T-helper 2 cell treated with Interferon-gamma antibody and Interleukin-4, amounts not matched to agents 5 μg/mL and 100 μg/mL, for 36 hours (primary cell): ENCODE results near the gene ARHGAP45.
A peak's percentile ranks its signal among the peaks of the same experiment; 100 is the strongest.

Source experiments
- DNase-seq: peaks from one replicate; pipeline ENCODE4 v3.0.0; 2021; ENCODE audit warnings: low spot score
- H3K27ac Mint-ChIP-seq: one replicate; pipeline ENCODE4 v1.8.0; 2021; ENCODE audit warnings: mild to moderate bottlenecking, mixed read lengths
- H3K27me3 Mint-ChIP-seq: one replicate; pipeline ENCODE4 v1.8.0; 2021; ENCODE audit warnings: low read depth, mixed read lengths
- H3K36me3 Mint-ChIP-seq: one replicate; pipeline ENCODE4 v1.8.0; 2021; ENCODE audit warnings: low read depth, mixed read lengths
- H3K4me1 Mint-ChIP-seq: one replicate; pipeline ENCODE4 v1.8.0; 2021; ENCODE audit warnings: low read depth, mixed read lengths
- H3K4me3 Mint-ChIP-seq: one replicate; pipeline ENCODE4 v1.8.0; 2022; ENCODE audit warnings: mild to moderate bottlenecking, moderate library complexity, mixed read lengths
- H3K9me3 Mint-ChIP-seq: one replicate; pipeline ENCODE4 v1.8.0; 2021; ENCODE audit warnings: mixed read lengths

The ARHGAP45 gene

DNA sequence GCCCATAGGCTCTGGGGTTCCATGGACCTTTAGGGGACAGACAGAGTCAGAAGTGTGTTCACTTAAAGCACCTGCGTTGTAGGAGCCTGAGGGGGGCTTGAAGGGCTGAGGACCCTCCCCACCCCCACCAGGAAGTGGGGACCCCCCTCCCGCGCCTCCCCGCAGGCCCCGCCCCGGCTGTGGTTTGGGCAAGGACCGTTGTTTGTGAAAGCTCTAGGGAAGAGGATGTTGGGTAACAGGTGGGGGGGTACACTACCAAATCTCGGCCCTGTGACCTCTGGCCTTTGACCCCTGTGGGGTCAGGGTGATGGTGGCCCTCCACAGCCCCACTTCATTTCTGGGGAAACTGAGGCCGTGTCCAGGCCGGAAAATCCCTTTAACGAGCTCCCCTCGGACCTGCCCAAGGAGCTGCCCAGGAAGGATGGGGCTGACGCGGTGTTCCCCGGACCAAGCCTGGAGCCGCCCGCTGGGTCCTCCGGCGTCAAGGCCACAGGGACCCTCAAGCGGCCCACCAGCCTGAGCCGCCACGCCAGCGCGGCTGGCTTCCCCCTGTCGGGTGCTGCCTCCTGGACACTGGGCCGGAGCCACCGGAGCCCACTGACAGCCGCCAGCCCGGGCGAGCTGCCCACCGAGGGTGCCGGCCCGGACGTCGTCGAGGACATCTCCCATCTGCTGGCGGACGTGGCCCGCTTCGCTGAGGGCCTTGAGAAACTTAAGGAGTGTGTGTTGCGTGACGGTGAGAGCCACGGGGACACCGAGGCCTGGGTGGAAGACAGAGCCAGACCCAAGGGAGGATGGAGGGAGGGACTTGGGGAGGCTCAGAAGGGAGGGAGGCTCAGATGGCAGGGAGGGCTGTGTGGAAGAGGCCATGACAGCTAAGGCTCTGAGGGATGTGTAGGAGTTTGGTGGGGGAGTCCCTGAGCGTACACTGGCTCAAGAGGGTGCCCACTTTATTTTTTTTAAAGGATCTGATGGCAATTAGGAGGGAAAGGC is 1.3 kb downstream of the ARHGAP45 start:
- peaks cover 42% of the 10 kb centered on the region for H3K4me1 Mint-ChIP-seq
- peak; percentile 55 for DNase-seq
- peak overlapping the region; percentile 94 for H3K27ac Mint-ChIP-seq

DNA sequence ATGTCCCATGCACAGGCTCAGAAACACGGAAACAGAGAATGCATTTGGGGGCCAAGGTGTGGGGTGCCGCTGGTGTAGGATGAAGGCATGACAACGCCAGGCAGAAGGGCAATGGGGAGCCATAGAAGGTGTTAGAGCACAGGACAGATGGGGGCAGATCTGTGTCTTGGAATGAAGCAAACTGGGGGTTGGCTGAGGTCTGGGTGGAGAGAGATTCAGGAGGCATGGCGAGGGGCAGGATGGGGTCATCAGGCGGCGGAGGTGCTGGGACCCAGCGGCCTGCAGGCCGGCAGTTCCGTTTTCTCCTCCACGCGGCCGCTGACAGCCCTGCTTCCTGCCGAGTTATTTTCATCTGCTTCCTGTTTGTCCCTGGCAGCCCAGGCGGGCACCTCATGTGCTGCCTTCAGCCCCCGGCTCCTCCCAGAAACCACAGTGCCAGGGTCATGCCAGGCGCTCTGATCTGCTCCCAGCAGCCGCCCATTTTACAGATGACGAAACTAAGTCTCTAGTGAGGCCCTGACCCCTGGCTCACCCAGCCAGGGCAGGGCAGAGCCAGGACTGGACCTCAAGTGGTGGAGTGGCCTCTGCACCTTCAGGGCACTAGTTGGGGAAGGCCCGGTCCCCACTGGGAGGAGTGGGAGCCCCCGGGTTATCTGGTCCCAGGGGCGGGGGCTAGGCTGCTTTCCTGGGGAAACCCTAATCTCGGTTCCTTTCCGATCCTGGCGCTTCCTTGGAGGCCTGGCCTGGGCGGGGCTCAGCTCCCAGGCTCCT is 2.2 kb downstream of the ARHGAP45 start:
- DNase-seq: peak; percentile 57
- H3K36me3 Mint-ChIP-seq: peaks cover 42% of the 10 kb centered on the region
- H3K27ac Mint-ChIP-seq: peak overlapping the region; percentile 94
- H3K4me1 Mint-ChIP-seq: peaks cover 43% of the 10 kb centered on the region
- H3K4me3 Mint-ChIP-seq: peak overlapping the region; percentile 96
- no peaks in the 10 kb centered on the region for H3K27me3 Mint-ChIP-seq
- no peaks in the 10 kb centered on the region for H3K9me3 Mint-ChIP-seq

More for the DNA sequence above, 1.3 kb downstream of the ARHGAP45 start:
- Mint-ChIP-seq H3K9me3 (no peaks in the 10 kb centered on the region), H3K4me3 (peak overlapping the region; percentile 96), H3K27me3 (no peaks in the 10 kb centered on the region), H3K36me3 (peaks cover 38% of the 10 kb centered on the region)

DNA sequence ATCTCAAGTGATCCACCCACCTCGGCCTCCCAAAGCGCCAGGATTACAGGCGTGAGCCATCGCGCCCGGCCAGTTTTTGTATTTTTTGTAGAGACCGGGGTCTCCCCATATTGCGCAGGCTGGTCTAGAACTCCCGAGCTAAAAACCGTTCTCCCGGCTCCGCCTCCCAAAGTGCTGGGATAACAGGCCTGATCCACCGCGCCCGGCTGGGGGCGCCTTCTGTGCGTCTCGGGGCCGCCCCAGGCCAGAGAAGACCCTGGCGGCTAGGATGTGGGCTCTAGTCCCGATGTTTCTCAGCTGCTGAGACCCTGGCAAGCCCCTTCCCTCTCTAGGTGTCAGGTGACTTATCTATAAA is 3.6 kb downstream of the ARHGAP45 start:
- H3K27me3 Mint-ChIP-seq: no peaks in the 10 kb centered on the region
- DNase-seq: no peak
- H3K36me3 Mint-ChIP-seq: peaks cover 45% of the 10 kb centered on the region
- H3K9me3 Mint-ChIP-seq: no peaks in the 10 kb centered on the region
- H3K4me3 Mint-ChIP-seq: peak overlapping the region; percentile 96
- H3K4me1 Mint-ChIP-seq: peaks cover 37% of the 10 kb centered on the region
- no peak overlapping the region for H3K27ac Mint-ChIP-seq

DNA sequence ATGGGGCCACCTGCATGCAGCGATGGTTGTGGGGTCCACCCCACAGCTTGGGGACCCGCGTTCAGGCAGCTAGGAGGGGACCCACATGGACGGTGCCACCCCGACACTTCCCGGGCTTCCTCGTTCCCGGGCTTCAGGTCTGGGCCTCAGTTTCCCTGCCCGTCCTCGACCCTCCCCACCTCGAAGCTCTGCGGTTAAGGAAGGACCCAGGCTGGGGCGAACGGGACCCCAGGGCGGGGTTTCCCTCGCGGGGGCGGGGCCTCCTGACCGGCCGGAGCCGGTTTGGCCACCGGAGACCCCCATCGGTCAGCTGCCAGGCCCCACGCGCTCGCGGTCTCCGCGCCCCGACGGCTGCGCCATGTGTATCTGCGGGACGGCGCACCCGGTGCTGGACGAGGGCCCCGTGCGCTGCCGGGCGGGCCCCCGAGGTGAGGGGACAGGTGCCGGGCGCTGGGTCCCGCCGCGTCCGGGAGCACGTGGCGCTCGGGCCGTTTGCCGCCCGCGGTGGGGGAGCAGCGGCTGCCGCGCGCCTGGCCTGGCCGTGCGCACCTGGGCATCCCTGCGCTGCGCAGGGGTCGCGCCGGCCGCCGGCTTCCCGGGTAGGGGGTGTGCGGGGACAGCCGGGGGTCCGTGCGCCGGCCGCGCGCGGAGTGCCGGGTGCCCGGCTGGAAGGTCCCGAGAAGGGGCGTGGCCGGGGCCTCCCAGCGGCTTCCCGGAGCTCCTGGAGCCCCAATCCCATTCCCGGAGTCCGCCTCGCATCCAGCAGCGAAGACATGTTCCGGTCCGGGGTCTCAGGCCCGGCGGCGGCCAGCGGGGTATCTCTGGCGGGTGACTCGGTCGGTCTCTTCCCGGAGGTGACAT is 4.2 kb downstream of the ARHGAP45 start:
- Mint-ChIP-seq H3K4me3 (peak overlapping the region; percentile 83), H3K27me3 (no peaks in the 10 kb centered on the region), H3K27ac (peak overlapping the region; percentile 75), H3K9me3 (no peaks in the 10 kb centered on the region), H3K4me1 (peaks cover 39% of the 10 kb centered on the region), H3K36me3 (peaks cover 51% of the 10 kb centered on the region)
- no peak for DNase-seq

DNA sequence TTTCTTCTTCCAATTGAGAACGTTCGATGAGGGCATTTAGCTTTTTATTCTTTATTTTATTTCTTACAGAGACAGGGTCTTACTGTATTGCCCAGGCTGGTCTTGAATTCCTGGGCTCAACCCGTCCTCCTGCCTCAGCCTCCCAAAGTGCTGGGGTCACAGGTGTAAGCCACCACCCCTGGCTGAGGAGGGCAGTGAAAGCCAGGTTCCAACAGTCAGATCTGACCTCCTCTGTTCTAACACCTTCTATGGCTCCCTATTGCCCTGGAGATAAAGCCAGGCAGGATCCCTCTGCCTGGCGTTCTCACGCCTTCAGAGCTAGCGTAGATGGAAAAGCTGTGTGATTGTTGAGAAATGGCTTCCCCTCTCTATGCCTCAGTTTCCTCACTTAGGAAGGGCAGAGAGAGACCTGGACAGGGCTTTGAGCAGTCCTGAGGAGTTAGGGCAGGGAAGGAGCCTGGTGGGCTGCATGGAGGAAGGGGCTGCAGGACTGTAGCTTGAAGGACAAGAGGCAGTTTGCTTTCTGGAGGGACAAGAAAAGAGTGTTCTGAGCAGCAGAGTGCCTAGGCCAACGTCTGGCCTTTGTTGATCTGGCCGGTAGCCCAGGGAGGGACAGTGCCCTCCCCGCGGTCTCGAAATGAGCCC is 5.5 kb downstream of the ARHGAP45 start:
- peaks cover 61% of the 10 kb centered on the region for H3K36me3 Mint-ChIP-seq
- H3K27ac Mint-ChIP-seq: peak overlapping the region; percentile 75
- H3K27me3 Mint-ChIP-seq: no peaks in the 10 kb centered on the region
- H3K4me1 Mint-ChIP-seq: peaks cover 45% of the 10 kb centered on the region
- DNase-seq: no peak
- H3K4me3 Mint-ChIP-seq: peak overlapping the region; percentile 83
- H3K9me3 Mint-ChIP-seq: no peaks in the 10 kb centered on the region

DNA sequence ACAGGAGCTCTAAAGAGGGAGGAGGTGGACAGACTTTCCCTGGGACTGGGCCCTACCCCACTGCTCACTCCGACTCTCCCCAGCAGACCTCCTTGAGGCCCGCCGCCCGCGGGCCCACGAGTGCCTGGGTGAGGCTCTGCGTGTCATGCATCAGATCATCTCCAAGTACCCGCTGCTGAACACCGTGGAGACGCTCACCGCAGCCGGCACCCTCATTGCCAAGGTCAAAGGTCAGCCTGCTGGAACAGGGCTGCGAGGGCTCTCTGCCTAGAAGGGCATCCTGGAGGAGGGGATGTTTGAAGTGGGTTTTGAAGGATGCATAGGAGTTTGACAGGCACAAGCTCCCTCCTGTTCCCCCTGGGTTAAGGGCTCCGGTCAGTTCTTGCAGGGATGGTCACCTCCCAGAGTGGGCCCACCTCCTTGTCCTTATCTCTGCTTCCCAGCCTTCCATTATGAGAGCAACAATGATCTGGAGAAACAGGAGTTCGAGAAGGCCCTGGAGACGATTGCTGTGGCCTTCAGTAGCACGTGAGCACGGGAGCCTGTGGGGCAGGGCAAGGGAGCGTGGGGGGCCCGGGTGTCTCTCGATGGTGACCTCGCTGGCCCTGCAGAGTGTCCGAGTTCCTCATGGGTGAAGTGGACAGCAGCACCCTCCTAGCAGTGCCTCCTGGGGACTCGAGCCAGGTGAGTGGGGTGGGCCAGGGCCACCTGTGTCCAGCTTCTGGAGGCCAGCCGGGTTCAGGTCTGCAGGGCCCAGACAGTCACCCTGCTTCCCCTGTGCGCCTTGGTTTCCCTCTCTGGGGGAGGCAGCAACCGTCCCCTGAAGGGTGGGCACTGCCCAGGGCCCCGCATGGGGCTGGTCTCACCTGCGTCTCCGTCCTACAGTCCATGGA is 6.3 kb downstream of the ARHGAP45 start:
- H3K4me1 Mint-ChIP-seq: peaks cover 45% of the 10 kb centered on the region
- peak overlapping the region; percentile 55 for H3K27ac Mint-ChIP-seq
- H3K36me3 Mint-ChIP-seq: peaks cover 66% of the 10 kb centered on the region
- no peaks in the 10 kb centered on the region for H3K27me3 Mint-ChIP-seq
- H3K9me3 Mint-ChIP-seq: no peaks in the 10 kb centered on the region
- peak overlapping the region; percentile 34 for H3K4me3 Mint-ChIP-seq
- no peak for DNase-seq

DNA sequence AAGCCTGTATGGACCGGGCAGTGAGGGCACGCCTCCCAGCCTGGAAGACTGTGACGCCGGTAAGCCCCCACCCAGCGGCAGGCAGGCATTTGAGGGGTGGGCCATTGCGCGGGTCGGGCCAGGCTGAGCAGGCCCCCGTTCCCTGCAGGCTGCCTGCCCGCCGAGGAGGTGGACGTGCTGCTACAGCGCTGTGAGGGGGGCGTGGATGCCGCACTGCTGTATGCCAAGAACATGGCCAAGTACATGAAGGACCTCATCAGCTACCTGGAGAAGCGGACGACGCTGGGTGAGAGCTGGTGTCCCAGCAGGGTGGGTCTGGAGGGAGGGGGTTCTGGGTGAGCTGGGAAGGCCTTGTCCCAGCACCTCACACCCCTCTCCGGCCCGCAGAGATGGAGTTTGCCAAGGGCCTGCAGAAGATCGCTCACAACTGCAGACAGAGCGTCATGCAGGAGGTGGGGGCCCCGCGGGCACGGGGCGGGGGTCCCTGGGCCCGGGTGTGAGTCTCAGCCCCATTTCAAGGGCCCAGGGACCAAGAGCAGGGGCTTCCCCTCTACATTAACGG is 7.1 kb downstream of the ARHGAP45 start:
- Mint-ChIP-seq H3K27ac (peak overlapping the region; percentile 79), H3K27me3 (no peaks in the 10 kb centered on the region), H3K4me1 (peaks cover 41% of the 10 kb centered on the region), H3K4me3 (peak overlapping the region; percentile 69), H3K36me3 (peaks cover 62% of the 10 kb centered on the region), H3K9me3 (no peaks in the 10 kb centered on the region)
- no peak for DNase-seq

DNA sequence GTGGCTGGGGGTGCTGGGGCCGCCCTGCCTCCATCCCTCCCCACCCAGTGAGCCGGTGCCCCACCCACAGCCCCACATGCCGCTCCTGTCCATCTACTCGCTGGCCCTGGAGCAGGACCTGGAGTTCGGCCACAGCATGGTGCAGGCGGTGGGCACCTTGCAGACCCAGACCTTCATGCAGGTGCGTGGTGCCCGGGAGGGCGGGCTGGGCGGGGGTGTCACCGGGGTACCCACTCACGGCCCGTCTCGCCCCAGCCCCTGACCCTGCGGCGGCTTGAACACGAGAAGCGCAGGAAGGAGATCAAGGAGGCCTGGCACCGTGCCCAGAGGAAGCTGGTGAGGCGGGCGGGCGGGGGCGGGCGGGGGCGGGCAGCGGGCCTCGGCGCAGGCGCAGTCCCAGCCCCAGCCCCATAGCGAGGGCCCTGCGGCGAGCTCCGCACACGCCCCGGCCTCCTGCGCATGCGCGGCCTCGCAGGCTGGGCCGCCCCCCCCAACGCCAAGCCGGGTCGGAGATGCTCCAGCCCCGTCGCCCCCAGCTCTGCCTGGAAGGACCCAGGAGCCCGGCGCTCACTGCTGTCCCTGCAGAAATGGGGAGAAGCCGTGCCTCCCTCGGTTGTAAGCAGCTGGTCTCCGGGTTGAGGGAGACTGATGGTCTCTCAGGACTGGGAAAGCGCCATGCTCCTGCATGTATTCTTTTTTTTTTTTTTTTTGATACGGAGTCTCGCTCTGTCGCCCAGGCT is 7.7 kb downstream of the ARHGAP45 start:
- Mint-ChIP-seq H3K27ac (peak overlapping the region; percentile 93), H3K27me3 (no peaks in the 10 kb centered on the region), H3K9me3 (no peaks in the 10 kb centered on the region), H3K4me3 (peak overlapping the region; percentile 76), H3K4me1 (peaks cover 35% of the 10 kb centered on the region), H3K36me3 (peaks cover 62% of the 10 kb centered on the region)
- DNase-seq: peak; percentile 71

DNA sequence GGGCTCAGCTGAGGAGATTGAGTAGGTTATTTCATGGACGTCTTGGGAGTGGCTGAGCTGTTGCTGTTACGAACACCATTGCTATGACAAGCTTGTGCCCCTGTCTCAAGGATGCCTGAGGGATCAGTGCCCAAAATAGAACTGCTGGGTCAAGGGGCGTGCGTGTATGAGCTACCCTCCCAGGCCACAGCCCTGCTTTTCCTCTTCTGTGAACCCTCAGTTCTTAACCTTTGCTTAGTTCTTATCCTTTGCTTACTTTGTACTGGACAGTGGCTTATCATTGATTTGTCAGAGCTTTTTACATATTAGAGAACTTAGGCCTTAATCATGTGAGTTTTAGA is 9.0 kb downstream of the ARHGAP45 start:
- peaks cover 67% of the 10 kb centered on the region for H3K36me3 Mint-ChIP-seq
- peak overlapping the region; percentile 93 for H3K27ac Mint-ChIP-seq
- no peak for DNase-seq
- H3K4me1 Mint-ChIP-seq: peaks cover 35% of the 10 kb centered on the region
- H3K27me3 Mint-ChIP-seq: no peaks in the 10 kb centered on the region
- H3K9me3 Mint-ChIP-seq: no peaks in the 10 kb centered on the region
- H3K4me3 Mint-ChIP-seq: peak overlapping the region; percentile 76

DNA sequence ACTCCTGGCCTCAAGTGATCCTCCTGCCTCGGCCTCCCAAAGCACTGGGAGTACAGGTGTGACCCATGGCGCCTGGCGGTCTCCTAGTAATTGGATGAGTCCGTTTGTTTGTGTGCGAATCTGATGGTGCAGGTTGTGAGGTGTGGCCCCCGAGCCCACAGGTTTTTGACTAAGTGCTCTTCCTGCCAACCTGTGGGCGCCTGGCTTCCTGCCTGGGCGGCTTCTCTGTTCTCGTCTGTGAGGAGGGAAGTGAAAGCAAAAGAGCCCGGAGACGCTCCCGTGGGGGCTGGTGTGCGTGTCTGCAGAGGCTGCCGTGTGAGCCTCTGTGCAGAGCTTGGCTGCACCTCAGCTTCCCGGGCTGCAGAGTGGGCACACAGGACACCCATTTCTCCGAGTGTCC is 10.0 kb downstream of the ARHGAP45 start:
- Mint-ChIP-seq H3K36me3 (peaks cover 69% of the 10 kb centered on the region), H3K9me3 (no peaks in the 10 kb centered on the region), H3K27me3 (no peaks in the 10 kb centered on the region), H3K27ac (peak overlapping the region; percentile 93), H3K4me3 (peak overlapping the region; percentile 88), H3K4me1 (peaks cover 34% of the 10 kb centered on the region)
- peak; percentile 93 for DNase-seq

DNA sequence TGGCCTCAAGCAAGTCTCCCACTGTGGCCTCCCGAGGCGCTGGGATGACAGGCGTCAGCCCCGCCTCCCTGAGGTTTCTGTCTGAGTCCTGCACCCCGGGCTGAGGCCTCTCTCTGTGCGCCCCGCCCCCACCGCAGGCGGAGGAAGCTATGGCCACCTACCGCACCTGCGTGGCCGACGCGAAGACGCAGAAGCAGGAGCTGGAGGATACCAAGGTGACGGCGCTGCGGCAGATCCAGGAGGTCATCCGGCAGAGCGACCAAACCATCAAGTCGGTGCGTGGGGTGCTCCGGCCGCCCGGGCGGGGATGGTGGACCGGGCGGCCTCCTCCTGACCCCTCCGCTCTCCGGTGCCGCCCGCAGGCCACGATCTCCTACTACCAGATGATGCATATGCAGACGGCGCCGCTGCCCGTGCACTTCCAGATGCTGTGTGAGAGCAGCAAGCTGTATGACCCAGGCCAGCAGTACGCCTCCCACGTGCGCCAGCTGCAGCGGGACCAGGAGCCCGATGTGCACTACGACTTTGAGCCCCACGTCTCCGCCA is 12.7 kb downstream of the ARHGAP45 start:
- Mint-ChIP-seq H3K27me3 (no peaks in the 10 kb centered on the region), H3K9me3 (no peaks in the 10 kb centered on the region), H3K27ac (peak overlapping the region; percentile 64), H3K36me3 (peaks cover 69% of the 10 kb centered on the region), H3K4me3 (peak overlapping the region; percentile 88), H3K4me1 (peaks cover 21% of the 10 kb centered on the region)
- DNase-seq: peak; percentile 72
